SK-N-SH treated with all-trans-retinoic acid at 6 μM for 48 hours (cell line): ENCODE results near the gene CLTRN.

Source experiments
- ARNTL ChIP-seq: fragments of 450-650 bp; formaldehyde crosslinking; IDR thresholded peaks from 2 replicates; pipeline ENCODE4 v1.5.0; 2020; ENCODE audit warnings: low read depth, mild to moderate bottlenecking, moderate library complexity, borderline replicate concordance
- CREB5 ChIP-seq: fragments of 250-450 bp; sonication (Bioruptor Pico); IDR thresholded peaks from 2 replicates; pipeline ENCODE4 v1.5.1; 2020; ENCODE audit warnings: low read depth, mild to moderate bottlenecking, moderate library complexity
- ISL1 ChIP-seq: fragments of 250-450 bp; sonication (Bioruptor Pico); IDR thresholded peaks from 2 replicates; pipeline ENCODE4 v2.1.2; 2022; ENCODE audit warnings: mild to moderate bottlenecking, moderate library complexity
- OSR1 ChIP-seq: fragments of 250-450 bp; sonication (Bioruptor Pico); IDR thresholded peaks from 2 replicates; pipeline ENCODE4 v1.8.0; 2022; ENCODE audit warnings: moderate library complexity, mild to moderate bottlenecking, inconsistent platforms
- POU6F1 ChIP-seq: fragments of 250-450 bp; sonication (Bioruptor Pico); IDR thresholded peaks from 2 replicates; pipeline ENCODE4 v1.8.0; 2021; ENCODE audit warnings: low read depth, mild to moderate bottlenecking, moderate library complexity, borderline replicate concordance
- RARB ChIP-seq: fragments of 250-450 bp; sonication (Bioruptor Pico); IDR thresholded peaks from 2 replicates; pipeline ENCODE4 v1.8.0; 2021; ENCODE audit warnings: mild to moderate bottlenecking, moderate library complexity
- TOX ChIP-seq: fragments of 250-450 bp; sonication (Bioruptor Pico); IDR thresholded peaks from 2 replicates; pipeline ENCODE4 v1.8.0; 2021; ENCODE audit warnings: mild to moderate bottlenecking, moderate library complexity, borderline replicate concordance
- ZC3H10 ChIP-seq: fragments of 250-450 bp; sonication (Bioruptor Pico); IDR thresholded peaks from 2 replicates; pipeline ENCODE4 v1.5.1; 2021; ENCODE audit warnings: mild to moderate bottlenecking, moderate library complexity
- ZFP3 ChIP-seq: fragments of 250-450 bp; sonication (Bioruptor Pico); IDR thresholded peaks from 2 replicates; pipeline ENCODE4 v1.5.0; 2020; ENCODE audit warnings: mild to moderate bottlenecking, moderate library complexity
- ZFP30 ChIP-seq: fragments of 450-650 bp; formaldehyde crosslinking; IDR thresholded peaks from 2 replicates; pipeline ENCODE4 v1.5.0; 2022; ENCODE audit warnings: mild to moderate bottlenecking, moderate library complexity
- ZNF565 ChIP-seq: fragments of 450-650 bp; formaldehyde crosslinking; conservative IDR thresholded peaks from 2 replicates; pipeline ENCODE4 v1.5.0; 2020; ENCODE audit warnings: low read depth, mild to moderate bottlenecking, moderate library complexity
- ZNF8 ChIP-seq: fragments of 450-650 bp; formaldehyde crosslinking; IDR thresholded peaks from 2 replicates; pipeline ENCODE4 v1.5.0; 2020; ENCODE audit warnings: mild to moderate bottlenecking, moderate library complexity
- TF ChIP-seq, protein P1 (sequence below): fragments of 250-450 bp; sonication (Bioruptor Pico); IDR thresholded peaks from 2 replicates; pipeline ENCODE4 v1.8.0; 2020; ENCODE audit warnings: mild to moderate bottlenecking, moderate library complexity, borderline replicate concordance
- TF ChIP-seq, protein P2 (sequence below): fragments of 250-450 bp; sonication (Bioruptor Pico); IDR thresholded peaks from 2 replicates; pipeline ENCODE4 v1.5.1; 2021; ENCODE audit warnings: mild to moderate bottlenecking, moderate library complexity

GRCh38 chrX:15675490-15675921, 10.9 kb upstream of the CLTRN start:
- TF ChIP-seq CREB5 (CRISPR knock-in tag) (no peak), POU6F1 (CRISPR knock-in tag) (no peak), OSR1 (CRISPR knock-in tag) (no peak), ZNF8 (CRISPR knock-in tag) (no peak), ZFP30 (CRISPR knock-in tag) (no peak), ZFP3 (no peak), ZNF565 (no peak), ARNTL (CRISPR knock-in tag) (0 out of 2 replicates have a peak, but pooled peaks have one; percentile 32), TOX (no peak), ISL1 (CRISPR knock-in tag) (no peak), ZC3H10 (CRISPR knock-in tag) (no peak), RARB (CRISPR knock-in tag) (no peak)
- TF ChIP-seq, protein P1, sequence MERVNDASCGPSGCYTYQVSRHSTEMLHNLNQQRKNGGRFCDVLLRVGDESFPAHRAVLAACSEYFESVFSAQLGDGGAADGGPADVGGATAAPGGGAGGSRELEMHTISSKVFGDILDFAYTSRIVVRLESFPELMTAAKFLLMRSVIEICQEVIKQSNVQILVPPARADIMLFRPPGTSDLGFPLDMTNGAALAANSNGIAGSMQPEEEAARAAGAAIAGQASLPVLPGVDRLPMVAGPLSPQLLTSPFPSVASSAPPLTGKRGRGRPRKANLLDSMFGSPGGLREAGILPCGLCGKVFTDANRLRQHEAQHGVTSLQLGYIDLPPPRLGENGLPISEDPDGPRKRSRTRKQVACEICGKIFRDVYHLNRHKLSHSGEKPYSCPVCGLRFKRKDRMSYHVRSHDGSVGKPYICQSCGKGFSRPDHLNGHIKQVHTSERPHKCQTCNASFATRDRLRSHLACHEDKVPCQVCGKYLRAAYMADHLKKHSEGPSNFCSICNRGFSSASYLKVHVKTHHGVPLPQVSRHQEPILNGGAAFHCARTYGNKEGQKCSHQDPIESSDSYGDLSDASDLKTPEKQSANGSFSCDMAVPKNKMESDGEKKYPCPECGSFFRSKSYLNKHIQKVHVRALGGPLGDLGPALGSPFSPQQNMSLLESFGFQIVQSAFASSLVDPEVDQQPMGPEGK (CRISPR knock-in tag), result no peak
- TF ChIP-seq, protein P2, sequence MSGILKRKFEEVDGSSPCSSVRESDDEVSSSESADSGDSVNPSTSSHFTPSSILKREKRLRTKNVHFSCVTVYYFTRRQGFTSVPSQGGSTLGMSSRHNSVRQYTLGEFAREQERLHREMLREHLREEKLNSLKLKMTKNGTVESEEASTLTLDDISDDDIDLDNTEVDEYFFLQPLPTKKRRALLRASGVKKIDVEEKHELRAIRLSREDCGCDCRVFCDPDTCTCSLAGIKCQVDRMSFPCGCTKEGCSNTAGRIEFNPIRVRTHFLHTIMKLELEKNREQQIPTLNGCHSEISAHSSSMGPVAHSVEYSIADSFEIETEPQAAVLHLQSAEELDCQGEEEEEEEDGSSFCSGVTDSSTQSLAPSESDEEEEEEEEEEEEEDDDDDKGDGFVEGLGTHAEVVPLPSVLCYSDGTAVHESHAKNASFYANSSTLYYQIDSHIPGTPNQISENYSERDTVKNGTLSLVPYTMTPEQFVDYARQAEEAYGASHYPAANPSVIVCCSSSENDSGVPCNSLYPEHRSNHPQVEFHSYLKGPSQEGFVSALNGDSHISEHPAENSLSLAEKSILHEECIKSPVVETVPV, result no peak
